Measurements from ENCODE around the gene SGMS1. TPM values are rescaled to one million over a fixed set of nuclear protein-coding genes. Genes with fewer than 3 reads are reported as not detected.

Gene SGMS1
- total and polyA plus RNA-seq, 2 donors: 14.7 to 25.5 TPM

- Histone ChIP-seq H3K9me3 (ENCODE audit: control insufficient read depth in 2 of 2, insufficient read depth in 1 of 2, low read length in 1 of 2) (no peaks in the 10 kb centered on the region), H3K36me3 (ENCODE audit: control insufficient read depth in 2 of 2, insufficient read depth in 2 of 2, low read length in 1 of 2) (no peaks in the 10 kb centered on the region), H3K27me3 (ENCODE audit: control insufficient read depth in 2 of 2, insufficient read depth in 1 of 2, low read length in 1 of 2) (no peaks in the 10 kb centered on the region), H3K27ac (ENCODE audit: low read depth in 1 of 2, low read length in 1 of 2) (no peak overlapping the region), H3K4me3 (ENCODE audit: low read length in 2 of 2) (no peak overlapping the region), H3K4me1 (ENCODE audit: control insufficient read depth in 2 of 2, insufficient read depth in 2 of 2, low read length in 2 of 2) (peaks cover 2 to 4% of the 10 kb centered on the region in 2 donors)
- 97% methylated on average over 3 of the region's 3 CpGs for WGBS
- no peak for DNase-seq (ENCODE audit: low read depth in 6 of 9, low spot score in 9 of 9)
These were observed 28.0 kb downstream of the SGMS1 start for GRCh38 chr10:50595785-50596184.

DNA sequence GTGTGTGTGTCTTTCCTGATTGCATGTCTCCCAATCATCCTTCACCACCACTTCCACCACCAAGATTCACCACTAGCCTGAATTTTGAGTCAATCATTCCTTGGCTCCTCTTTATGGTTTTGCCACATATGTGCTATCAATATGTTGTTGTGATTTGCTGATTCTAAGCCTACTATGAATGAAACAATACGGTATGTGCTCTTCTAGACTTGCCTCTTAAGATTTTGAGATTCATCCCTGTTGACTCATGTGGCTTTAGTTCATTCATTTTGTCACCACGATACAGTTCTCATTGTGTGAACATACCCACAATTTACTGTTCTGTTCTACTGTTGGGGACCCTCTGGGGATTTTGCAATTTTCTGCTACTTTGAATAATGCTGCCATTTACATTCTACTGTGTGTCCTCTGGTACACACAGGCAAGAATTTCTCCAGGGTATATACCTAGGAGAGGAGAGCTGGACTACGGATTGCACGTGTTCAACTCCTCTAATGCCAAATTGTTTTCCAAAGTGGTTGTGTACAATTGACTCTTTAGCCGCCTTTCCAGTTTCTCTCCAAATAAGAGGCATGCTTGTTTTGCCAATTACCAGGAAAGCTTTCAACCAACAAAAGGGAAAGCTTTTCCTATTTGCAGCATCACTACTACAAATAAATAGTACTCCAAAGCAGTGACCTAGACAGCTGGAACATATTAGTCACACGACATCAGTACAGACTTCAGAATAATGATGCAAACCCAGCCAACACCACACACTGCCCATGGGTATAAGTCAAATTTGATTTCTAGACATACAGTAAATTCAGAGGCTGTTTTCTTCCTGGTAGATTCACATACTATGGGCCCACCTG is 30.0 kb downstream of the SGMS1 start:
- Histone ChIP-seq H3K27me3 (ENCODE audit: control insufficient read depth in 2 of 2, insufficient read depth in 1 of 2, low read length in 1 of 2) (no peaks in the 10 kb centered on the region), H3K9me3 (ENCODE audit: control insufficient read depth in 2 of 2, insufficient read depth in 1 of 2, low read length in 1 of 2) (no peaks in the 10 kb centered on the region), H3K27ac (ENCODE audit: low read depth in 1 of 2, low read length in 1 of 2) (no peak overlapping the region), H3K4me3 (ENCODE audit: low read length in 2 of 2) (no peak overlapping the region), H3K36me3 (ENCODE audit: control insufficient read depth in 2 of 2, insufficient read depth in 2 of 2, low read length in 1 of 2) (peaks cover 5 to 8% of the 10 kb centered on the region in 2 donors), H3K4me1 (ENCODE audit: control insufficient read depth in 2 of 2, insufficient read depth in 2 of 2, low read length in 2 of 2) (peaks cover 0 to 2% of the 10 kb centered on the region in 2 donors)
- 97% methylated on average over 6 of the region's 6 CpGs for WGBS
- no peak for DNase-seq (ENCODE audit: low read depth in 6 of 9, low spot score in 9 of 9)

GRCh38 chr10:50592961-50593418 is 30.8 kb downstream of the SGMS1 start:
- 97% methylated on average over 7 of the region's 7 CpGs for WGBS
- Histone ChIP-seq H3K9me3 (ENCODE audit: control insufficient read depth in 2 of 2, insufficient read depth in 1 of 2, low read length in 1 of 2) (no peaks in the 10 kb centered on the region), H3K36me3 (ENCODE audit: control insufficient read depth in 2 of 2, insufficient read depth in 2 of 2, low read length in 1 of 2) (peaks cover 5 to 11% of the 10 kb centered on the region in 2 donors), H3K27ac (ENCODE audit: low read depth in 1 of 2, low read length in 1 of 2) (no peak overlapping the region), H3K27me3 (ENCODE audit: control insufficient read depth in 2 of 2, insufficient read depth in 1 of 2, low read length in 1 of 2) (no peaks in the 10 kb centered on the region), H3K4me3 (ENCODE audit: low read length in 2 of 2) (no peak overlapping the region), H3K4me1 (ENCODE audit: control insufficient read depth in 2 of 2, insufficient read depth in 2 of 2, low read length in 2 of 2) (peaks cover 0 to 2% of the 10 kb centered on the region in 2 donors)
- DNase-seq (ENCODE audit: low read depth in 6 of 9, low spot score in 9 of 9): no peak

GRCh38 chr10:50590935-50591334 is 32.8 kb downstream of the SGMS1 start:
- Histone ChIP-seq H3K9me3 (ENCODE audit: control insufficient read depth in 2 of 2, insufficient read depth in 1 of 2, low read length in 1 of 2) (no peaks in the 10 kb centered on the region), H3K27me3 (ENCODE audit: control insufficient read depth in 2 of 2, insufficient read depth in 1 of 2, low read length in 1 of 2) (no peaks in the 10 kb centered on the region), H3K4me1 (ENCODE audit: control insufficient read depth in 2 of 2, insufficient read depth in 2 of 2, low read length in 2 of 2) (no peaks in the 10 kb centered on the region), H3K36me3 (ENCODE audit: control insufficient read depth in 2 of 2, insufficient read depth in 2 of 2, low read length in 1 of 2) (peaks cover 5 to 14% of the 10 kb centered on the region in 2 donors), H3K27ac (ENCODE audit: low read depth in 1 of 2, low read length in 1 of 2) (no peak overlapping the region), H3K4me3 (ENCODE audit: low read length in 2 of 2) (no peak overlapping the region)
- 98% methylated on average over 4 of the region's 4 CpGs for WGBS
- DNase-seq (ENCODE audit: low read depth in 6 of 9, low spot score in 9 of 9): no peak

GRCh38 chr10:50586740-50587088 is 37.0 kb downstream of the SGMS1 start:
- DNase-seq (ENCODE audit: low read depth in 6 of 9, low spot score in 9 of 9): no peak

DNA sequence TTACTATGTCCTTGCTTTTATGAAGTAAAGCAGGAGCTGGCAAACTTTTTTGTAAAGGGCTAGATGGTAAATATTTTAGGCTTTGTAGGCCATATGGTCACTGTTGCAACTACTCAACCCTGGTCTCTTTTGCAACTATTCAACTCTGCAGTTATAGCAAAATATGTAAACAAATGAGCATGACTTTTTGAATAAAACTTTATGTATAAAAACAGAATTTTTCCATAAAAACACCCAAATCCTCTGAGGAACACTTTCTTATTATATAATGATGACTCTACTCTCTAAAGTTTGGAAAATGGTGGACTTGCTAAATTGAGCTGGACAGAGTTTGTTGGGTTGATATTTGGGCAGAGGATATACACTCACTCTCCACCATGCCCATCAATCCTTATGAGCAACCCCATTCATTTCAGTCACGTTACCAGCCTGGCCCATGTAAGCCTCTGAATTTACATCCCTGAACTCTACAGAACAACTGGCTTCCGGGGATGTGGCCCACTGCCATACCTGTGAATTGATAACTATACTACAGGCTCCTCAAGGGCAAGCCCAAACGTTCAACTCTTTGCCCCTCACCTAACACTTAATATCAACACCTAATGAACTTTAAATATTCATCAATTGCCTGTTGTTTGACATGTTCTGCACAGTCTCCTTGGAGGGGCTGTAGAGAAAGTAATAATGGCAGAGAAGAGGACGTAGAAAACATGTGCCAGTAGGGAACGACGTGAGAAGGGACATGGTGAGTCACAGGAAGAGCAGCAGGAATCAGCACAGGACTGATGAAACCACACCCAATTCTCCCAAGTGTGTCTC is 37.6 kb downstream of the SGMS1 start:
- Histone ChIP-seq H3K4me3 (ENCODE audit: low read length in 2 of 2) (no peak overlapping the region), H3K36me3 (ENCODE audit: control insufficient read depth in 2 of 2, insufficient read depth in 2 of 2, low read length in 1 of 2) (peaks cover 5 to 16% of the 10 kb centered on the region in 2 donors), H3K9me3 (ENCODE audit: control insufficient read depth in 2 of 2, insufficient read depth in 1 of 2, low read length in 1 of 2) (no peaks in the 10 kb centered on the region), H3K27ac (ENCODE audit: low read depth in 1 of 2, low read length in 1 of 2) (no peak overlapping the region), H3K4me1 (ENCODE audit: control insufficient read depth in 2 of 2, insufficient read depth in 2 of 2, low read length in 2 of 2) (no peaks in the 10 kb centered on the region), H3K27me3 (ENCODE audit: control insufficient read depth in 2 of 2, insufficient read depth in 1 of 2, low read length in 1 of 2) (no peaks in the 10 kb centered on the region)
- DNase-seq (ENCODE audit: low read depth in 6 of 9, low spot score in 9 of 9): no peak
- WGBS: 95% methylated on average over 6 of the region's 6 CpGs

More at GRCh38 chr10:50586740-50587088, 37.0 kb downstream of the SGMS1 start:
- H3K4me3 ChIP-seq (ENCODE audit: low read length in 2 of 2): no peak overlapping the region
- H3K27ac ChIP-seq (ENCODE audit: low read depth in 1 of 2, low read length in 1 of 2): no peak overlapping the region
- H3K36me3 ChIP-seq (ENCODE audit: control insufficient read depth in 2 of 2, insufficient read depth in 2 of 2, low read length in 1 of 2): peaks cover 5 to 16% of the 10 kb centered on the region in 2 donors
- 96% methylated on average over 1 of the region's 1 CpG for WGBS
- H3K9me3 ChIP-seq (ENCODE audit: control insufficient read depth in 2 of 2, insufficient read depth in 1 of 2, low read length in 1 of 2): no peaks in the 10 kb centered on the region
- no peaks in the 10 kb centered on the region for H3K4me1 ChIP-seq (ENCODE audit: control insufficient read depth in 2 of 2, insufficient read depth in 2 of 2, low read length in 2 of 2)
- no peaks in the 10 kb centered on the region for H3K27me3 ChIP-seq (ENCODE audit: control insufficient read depth in 2 of 2, insufficient read depth in 1 of 2, low read length in 1 of 2)

DNA sequence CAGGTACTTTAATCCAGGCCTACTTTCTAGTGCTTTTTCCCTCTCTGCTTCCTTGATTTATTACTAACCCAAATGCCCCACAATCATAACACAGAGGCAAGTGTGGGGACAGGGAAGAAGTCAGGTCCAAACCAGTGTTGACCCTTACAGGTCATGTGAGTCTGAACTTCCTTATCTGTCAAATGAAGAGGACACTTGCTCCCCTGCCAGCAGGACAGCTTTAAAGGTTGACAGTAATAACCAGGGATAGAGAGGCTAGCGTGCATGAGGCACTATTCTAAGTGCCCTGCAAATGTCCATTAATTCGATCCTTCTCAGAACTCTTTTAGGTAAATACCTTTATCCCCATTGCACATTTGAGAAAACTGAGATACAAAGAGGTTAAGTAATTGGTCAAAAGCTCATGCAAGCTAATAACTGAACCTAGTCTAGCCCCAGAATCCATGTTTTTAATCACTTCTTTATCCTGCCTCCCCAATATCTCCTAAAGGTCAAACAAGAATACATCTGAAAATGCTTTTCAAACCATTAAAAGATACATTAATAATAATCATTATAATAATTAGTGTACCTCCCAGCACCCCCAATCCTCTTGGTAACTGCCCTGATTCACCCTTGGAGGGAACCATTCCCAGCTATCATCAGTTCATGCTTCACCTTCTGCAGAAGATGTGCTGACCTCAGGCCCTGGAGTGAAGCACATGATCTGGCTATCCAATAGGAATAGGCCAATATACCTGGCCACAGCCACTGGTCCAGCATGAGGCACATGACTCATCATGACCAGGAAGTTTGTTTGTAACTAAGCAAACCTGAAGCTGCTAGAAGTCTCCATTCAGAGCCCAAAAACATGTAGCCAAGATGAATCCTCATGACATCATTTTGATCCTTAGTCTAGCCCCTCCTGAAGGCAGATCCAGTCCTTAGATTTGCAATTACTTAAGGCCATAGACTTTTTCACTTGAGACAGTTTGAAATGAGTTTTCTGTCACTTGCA is 40.7 kb downstream of the SGMS1 start:
- H3K9me3 ChIP-seq (ENCODE audit: control insufficient read depth in 2 of 2, insufficient read depth in 1 of 2, low read length in 1 of 2): no peaks in the 10 kb centered on the region
- no peaks in the 10 kb centered on the region for H3K4me1 ChIP-seq (ENCODE audit: control insufficient read depth in 2 of 2, insufficient read depth in 2 of 2, low read length in 2 of 2)
- no peak overlapping the region for H3K27ac ChIP-seq (ENCODE audit: low read depth in 1 of 2, low read length in 1 of 2)
- H3K36me3 ChIP-seq (ENCODE audit: control insufficient read depth in 2 of 2, insufficient read depth in 2 of 2, low read length in 1 of 2): peaks cover 0 to 4% of the 10 kb centered on the region in 2 donors
- no peak for DNase-seq (ENCODE audit: low read depth in 6 of 9, low spot score in 9 of 9)
- no peaks in the 10 kb centered on the region for H3K27me3 ChIP-seq (ENCODE audit: control insufficient read depth in 2 of 2, insufficient read depth in 1 of 2, low read length in 1 of 2)
- H3K4me3 ChIP-seq (ENCODE audit: low read length in 2 of 2): no peak overlapping the region
- over 99% methylated on average over 2 of the region's 2 CpGs for WGBS

DNA sequence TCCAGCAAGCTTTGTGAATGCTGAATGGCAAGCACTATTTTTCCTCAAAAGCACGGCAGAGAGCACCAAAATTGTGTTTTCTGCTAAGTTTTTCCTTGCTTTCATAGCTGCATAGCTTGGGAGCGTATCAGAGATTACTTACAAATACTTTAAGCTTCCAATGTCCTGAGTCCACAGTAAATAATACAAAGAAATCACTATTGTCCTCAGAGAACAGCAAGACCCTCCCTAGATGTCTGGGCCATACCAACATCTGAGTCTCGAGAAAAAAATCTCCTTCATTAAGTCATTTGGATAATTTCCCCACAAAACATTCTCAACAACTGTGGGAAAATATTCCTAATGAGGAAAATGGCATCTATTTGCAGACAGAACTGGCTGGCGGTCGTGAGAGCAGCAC is 41.7 kb downstream of the SGMS1 start:
- H3K4me3 ChIP-seq (ENCODE audit: low read length in 2 of 2): no peak overlapping the region
- H3K36me3 ChIP-seq (ENCODE audit: control insufficient read depth in 2 of 2, insufficient read depth in 2 of 2, low read length in 1 of 2): peaks cover 0 to 4% of the 10 kb centered on the region in 2 donors
- no peaks in the 10 kb centered on the region for H3K9me3 ChIP-seq (ENCODE audit: control insufficient read depth in 2 of 2, insufficient read depth in 1 of 2, low read length in 1 of 2)
- no peaks in the 10 kb centered on the region for H3K27me3 ChIP-seq (ENCODE audit: control insufficient read depth in 2 of 2, insufficient read depth in 1 of 2, low read length in 1 of 2)
- WGBS: 93% methylated on average over 5 of the region's 5 CpGs
- no peaks in the 10 kb centered on the region for H3K4me1 ChIP-seq (ENCODE audit: control insufficient read depth in 2 of 2, insufficient read depth in 2 of 2, low read length in 2 of 2)
- no peak overlapping the region for H3K27ac ChIP-seq (ENCODE audit: low read depth in 1 of 2, low read length in 1 of 2)
- no peak for DNase-seq (ENCODE audit: low read depth in 6 of 9, low spot score in 9 of 9)
